Measurements from ENCODE around the gene PPP1R14C. TPM values are rescaled to one million over a fixed set of nuclear protein-coding genes. Genes with fewer than 3 reads are reported as not detected.

Gene PPP1R14C
- total and polyA plus RNA-seq, 2 of the 13 experiments (the other 11 are each of a cell fraction or from before 2014, with no cell fraction given) = not detected

DNA sequence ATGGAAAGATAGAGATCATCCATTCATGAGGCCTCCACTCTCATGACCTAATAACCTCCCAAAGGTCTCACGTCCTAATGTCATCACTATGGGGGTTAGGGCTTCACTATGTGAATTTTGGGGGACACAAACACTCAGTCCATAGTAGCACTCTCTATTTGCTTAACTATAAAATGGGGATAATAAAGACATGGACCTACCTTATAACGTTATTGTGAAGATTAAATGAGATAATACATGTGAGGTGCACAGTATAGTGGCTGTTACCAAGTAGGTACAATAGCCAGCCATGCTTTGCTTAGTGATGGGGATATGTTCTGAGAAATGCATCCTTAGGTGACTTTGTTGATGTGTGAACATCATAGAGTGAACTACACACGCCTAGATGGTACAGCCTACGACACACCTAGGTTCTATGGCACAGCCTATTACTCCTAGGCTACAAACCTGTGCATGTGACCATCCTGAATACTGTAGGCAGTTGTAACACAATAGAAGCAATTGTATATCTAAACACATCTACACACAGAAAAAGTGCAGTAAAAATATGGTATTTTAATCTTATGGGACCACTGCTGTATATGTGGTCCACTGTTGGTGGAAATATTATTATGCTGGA, 39.7 kb downstream of the PPP1R14C start (continued):
- TF ChIP-seq MTA3 (CRISPR knock-in tag; IDR thresholded peaks at IDR 0.05) (no peak), ZNF652 (CRISPR knock-in tag; IDR thresholded peaks at IDR 0.05; ENCODE audit: borderline replicate concordance, low read depth) (no peak), IRX3 (CRISPR knock-in tag; IDR thresholded peaks at IDR 0.05; ENCODE audit: borderline replicate concordance, low read depth) (no peak), ZC3H4 (CRISPR knock-in tag; IDR thresholded peaks at IDR 0.05; ENCODE audit: borderline replicate concordance) (no peak), ZNF354B (CRISPR knock-in tag; IDR thresholded peaks at IDR 0.05) (no peak), FOXO1 (CRISPR knock-in tag; IDR thresholded peaks at IDR 0.05) (no peak)
- TF ChIP-seq, protein P1, sequence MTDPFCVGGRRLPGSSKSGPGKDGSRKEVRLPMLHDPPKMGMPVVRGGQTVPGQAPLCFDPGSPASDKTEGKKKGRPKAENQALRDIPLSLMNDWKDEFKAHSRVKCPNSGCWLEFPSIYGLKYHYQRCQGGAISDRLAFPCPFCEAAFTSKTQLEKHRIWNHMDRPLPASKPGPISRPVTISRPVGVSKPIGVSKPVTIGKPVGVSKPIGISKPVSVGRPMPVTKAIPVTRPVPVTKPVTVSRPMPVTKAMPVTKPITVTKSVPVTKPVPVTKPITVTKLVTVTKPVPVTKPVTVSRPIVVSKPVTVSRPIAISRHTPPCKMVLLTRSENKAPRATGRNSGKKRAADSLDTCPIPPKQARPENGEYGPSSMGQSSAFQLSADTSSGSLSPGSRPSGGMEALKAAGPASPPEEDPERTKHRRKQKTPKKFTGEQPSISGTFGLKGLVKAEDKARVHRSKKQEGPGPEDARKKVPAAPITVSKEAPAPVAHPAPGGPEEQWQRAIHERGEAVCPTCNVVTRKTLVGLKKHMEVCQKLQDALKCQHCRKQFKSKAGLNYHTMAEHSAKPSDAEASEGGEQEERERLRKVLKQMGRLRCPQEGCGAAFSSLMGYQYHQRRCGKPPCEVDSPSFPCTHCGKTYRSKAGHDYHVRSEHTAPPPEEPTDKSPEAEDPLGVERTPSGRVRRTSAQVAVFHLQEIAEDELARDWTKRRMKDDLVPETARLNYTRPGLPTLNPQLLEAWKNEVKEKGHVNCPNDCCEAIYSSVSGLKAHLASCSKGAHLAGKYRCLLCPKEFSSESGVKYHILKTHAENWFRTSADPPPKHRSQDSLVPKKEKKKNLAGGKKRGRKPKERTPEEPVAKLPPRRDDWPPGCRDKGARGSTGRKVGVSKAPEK (CRISPR knock-in tag; IDR thresholded peaks at IDR 0.05; ENCODE audit: borderline replicate concordance) = no peak
- TF ChIP-seq, protein P2, sequence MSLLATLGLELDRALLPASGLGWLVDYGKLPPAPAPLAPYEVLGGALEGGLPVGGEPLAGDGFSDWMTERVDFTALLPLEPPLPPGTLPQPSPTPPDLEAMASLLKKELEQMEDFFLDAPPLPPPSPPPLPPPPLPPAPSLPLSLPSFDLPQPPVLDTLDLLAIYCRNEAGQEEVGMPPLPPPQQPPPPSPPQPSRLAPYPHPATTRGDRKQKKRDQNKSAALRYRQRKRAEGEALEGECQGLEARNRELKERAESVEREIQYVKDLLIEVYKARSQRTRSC (CRISPR knock-in tag; IDR thresholded peaks at IDR 0.05; ENCODE audit: low read depth) = no peak

- intact Hi-C loops (cut with micrococcal nuclease; ENCODE audit: unreplicated experiment) = no loop called here
- H3K9me3 ChIP-seq (ENCODE audit: low read length) = no peaks in the 10 kb centered on the region
- in situ Hi-C loops (cut with HindIII; ENCODE audit: extremely low pct_ligation_motif_present, low pct_unique_long_range_greater_than_20kb) = no loop called here
- no peaks in the 10 kb centered on the region for H3K79me2 ChIP-seq (ENCODE audit: insufficient read depth, low read length)
- FAIRE-seq = no peak
- no peak overlapping the region for H3K4me2 ChIP-seq (ENCODE audit: low read depth, low read length)
- no peak for ATAC-seq
- H3K27me3 ChIP-seq (ENCODE audit: control insufficient read depth in 1 of 2, insufficient read depth in 2 of 2, low read length in 2 of 2) = peaks cover 0 to 3% of the 10 kb centered on the region in 2 experiments; a peak in 3 of 5 replicates
- POLR2A ChIA-PET = no interaction called here
- H3K27ac ChIP-seq (ENCODE audit: extremely low read length, insufficient read depth, low read length) = no peak overlapping the region
- WGBS (ENCODE audit: low lambda C conversion rate) = 37% methylated on average over 4 of the region's 4 CpGs
- no peaks in the 10 kb centered on the region for H3K36me3 ChIP-seq (replicated peaks in 1 of 2; ENCODE audit: control insufficient read depth in 1 of 2, insufficient read depth in 2 of 2, low read length in 2 of 2)
- CTCF ChIA-PET (ENCODE audit: low intra/inter-chr PET ratio, low total read pairs) = no interaction called here
- DNase-seq (ENCODE audit: low spot score) = no peak
- no peak overlapping the region for H3K4me3 ChIP-seq (replicated peaks in 1 of 3; ENCODE audit: insufficient read depth in 1 of 3, low read depth in 2 of 3, low read length in 3 of 3)
- H3K9ac ChIP-seq (ENCODE audit: insufficient read depth, low read depth, low read length) = no peak overlapping the region
- no peaks in the 10 kb centered on the region for H4K20me1 ChIP-seq (ENCODE audit: insufficient read depth, low read length)
- H2AFZ ChIP-seq (ENCODE audit: low read length) = no peak overlapping the region
- peaks cover under 1% of the 10 kb centered on the region for H3K4me1 ChIP-seq (ENCODE audit: insufficient read depth, low read length)
- TF ChIP-seq, protein P3, sequence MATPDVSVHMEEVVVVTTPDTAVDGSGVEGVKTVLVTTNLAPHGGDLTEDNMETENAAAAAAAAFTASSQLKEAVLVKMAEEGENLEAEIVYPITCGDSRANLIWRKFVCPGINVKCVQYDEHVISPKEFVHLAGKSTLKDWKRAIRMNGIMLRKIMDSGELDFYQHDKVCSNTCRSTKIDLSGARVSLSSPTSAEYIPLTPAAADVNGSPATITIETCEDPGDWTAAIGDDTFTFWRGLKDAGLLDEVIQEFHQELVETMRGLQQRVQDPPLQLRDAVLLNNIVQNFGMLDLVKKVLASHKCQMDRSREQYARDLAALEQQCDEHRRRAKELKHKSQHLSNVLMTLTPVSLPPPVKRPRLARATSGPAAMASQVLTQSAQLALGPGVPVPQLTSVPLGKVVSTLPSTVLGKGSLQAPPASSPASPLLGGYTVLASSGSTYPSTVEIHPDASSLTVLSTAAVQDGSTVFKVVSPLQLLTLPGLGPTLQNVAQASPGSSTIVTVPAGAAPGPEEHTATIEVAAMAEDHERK (CRISPR knock-in tag; IDR thresholded peaks at IDR 0.05; ENCODE audit: low read depth) = no peak
- BruUV-seq (replicated peaks) = no TSS peak
Observed at GRCh38 chr6:150183105-150183504, 40.3 kb downstream of the PPP1R14C start.

Measured in HepG2 (cell line).